AG10803 (cell line): ENCODE measurements around the gene PACRG.

Experiments
- DNase-seq: peaks from one replicate; pipeline ENCODE4 v3.0.0; 2010; ENCODE audit warnings: low read depth
- H3K4me3 ChIP-seq: 2 replicates; pipeline ENCODE4 v1.5.1; 2011; ENCODE audit warnings: mild to moderate bottlenecking, low read length, control low read depth
- CTCF ChIP-seq: conservative IDR thresholded peaks from 2 replicates; pipeline ENCODE4 v1.5.1; 2011; ENCODE audit warnings: mild to moderate bottlenecking, low read length, control low read depth, inconsistent platforms

PACRG gene

DNA sequence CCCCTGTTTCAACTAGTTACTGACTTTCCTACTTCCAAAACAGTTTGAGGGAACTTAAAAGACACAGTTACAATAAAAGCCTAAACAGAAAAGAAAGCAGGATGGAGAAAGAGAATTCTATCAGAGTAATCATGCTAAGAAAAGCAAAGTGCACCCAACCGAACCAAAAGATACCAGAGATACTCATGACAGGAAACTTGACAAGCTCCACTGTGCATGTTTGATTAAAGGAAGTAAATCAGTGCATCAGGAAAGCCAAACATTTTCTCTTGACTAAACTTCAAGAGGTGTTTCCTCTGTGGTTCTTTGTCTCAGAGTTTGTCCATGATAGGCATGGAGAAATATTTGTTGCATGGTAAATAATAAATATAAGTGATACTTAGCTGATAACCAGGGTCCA is 138.9 kb downstream of the PACRG start:
- no peak for DNase-seq
- no peak for TF ChIP-seq CTCF

DNA sequence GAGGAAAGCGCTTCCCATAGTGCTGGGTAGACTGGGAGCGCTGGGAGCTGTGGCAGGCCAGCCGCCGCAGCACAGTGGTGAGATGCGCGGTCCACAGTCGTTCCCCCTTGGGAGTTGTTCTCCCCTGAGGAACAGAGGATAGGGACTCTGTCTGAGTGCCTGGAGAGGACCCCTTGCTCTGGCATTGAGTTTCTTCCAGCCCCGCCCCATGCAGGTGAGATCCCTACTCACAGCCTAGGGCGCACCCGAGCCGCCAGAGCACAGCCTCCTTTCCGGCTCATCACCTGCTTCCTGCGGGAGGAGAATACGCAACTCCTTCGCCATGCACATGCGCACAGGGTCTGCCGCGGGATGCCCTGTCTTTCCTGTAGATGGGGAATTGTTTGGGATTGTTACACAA is 140.6 kb downstream of the PACRG start:
- H3K4me3 ChIP-seq: no peak overlapping the region
- no peak for TF ChIP-seq CTCF
- no peak for DNase-seq

More for the DNA sequence above, 138.9 kb downstream of the PACRG start:
- no peak overlapping the region for H3K4me3 ChIP-seq

DNA sequence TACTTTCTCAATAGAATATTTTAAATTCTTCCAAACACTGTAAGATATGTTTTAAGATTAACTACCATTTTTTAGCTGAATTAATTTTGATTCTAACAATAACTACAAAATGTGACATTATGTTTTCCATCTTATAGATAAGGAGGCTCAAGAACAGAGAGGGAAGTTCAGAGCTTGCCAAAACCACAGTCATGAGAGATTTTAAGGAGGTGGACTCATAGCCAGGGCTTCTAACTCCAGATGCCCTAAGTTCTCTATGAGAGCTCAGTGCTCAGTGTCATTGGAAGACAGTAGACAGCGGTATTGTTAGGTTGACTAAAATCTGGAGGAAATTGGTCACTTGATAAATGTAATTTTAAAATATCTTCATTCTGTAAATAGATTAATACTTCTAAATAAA is 144.2 kb downstream of the PACRG start:
- no peak overlapping the region for H3K4me3 ChIP-seq
- no peak for DNase-seq

GRCh38 chr6:162873537-162873936 is 145.8 kb downstream of the PACRG start:
- DNase-seq: peak; percentile 12
- H3K4me3 ChIP-seq: no peak overlapping the region

More for the DNA sequence above, 144.2 kb downstream of the PACRG start:
- no peak for TF ChIP-seq CTCF

GRCh38 chr6:162875070-162875469 is 147.3 kb downstream of the PACRG start:
- DNase-seq: no peak
- no peak for TF ChIP-seq CTCF
- no peak overlapping the region for H3K4me3 ChIP-seq

More at GRCh38 chr6:162873537-162873936, 145.8 kb downstream of the PACRG start:
- TF ChIP-seq CTCF: no peak

- H3K4me3 ChIP-seq: no peak overlapping the region
- TF ChIP-seq CTCF: no peak
- DNase-seq: peak; percentile 30
Observed at GRCh38 chr6:162882801-162883481, 155.2 kb downstream of the PACRG start.

DNA sequence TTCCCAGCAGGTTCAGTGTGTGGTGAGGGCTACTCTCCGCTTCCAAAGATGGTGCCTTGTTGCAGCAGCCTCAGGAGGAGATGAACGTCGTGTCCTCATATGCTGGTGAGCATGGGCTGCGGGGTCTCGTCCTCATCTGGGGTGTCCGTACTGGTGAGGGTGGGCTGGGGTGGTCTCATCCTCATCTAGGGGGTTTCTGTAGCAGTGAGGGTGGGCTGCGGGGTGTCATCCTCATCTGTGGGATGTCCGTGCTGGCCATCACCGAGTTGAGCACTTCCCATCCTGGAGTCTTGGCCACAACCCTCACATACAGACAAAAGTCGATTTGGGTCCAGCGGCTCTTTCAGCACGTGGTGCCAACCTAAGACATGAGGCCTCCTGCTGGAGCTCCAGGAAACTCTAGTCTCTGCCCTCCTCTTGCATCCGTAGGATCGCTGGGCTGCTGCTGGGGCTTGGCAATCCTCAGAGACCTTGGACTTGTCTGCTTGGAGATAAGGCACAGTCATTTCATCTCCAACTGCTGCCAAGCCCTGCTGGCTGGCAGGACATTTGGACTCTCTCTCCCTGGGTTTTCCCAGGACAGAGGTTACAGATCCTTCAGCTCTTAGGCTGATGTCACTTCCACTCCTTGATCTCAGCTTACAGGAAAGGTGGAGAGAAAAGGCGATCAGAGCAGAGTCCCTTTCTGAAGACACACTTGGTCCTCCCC is 160.4 kb downstream of the PACRG start:
- no peak for DNase-seq
- no peak overlapping the region for H3K4me3 ChIP-seq
- no peak for TF ChIP-seq CTCF
